Neural cell (in vitro differentiated cells): ENCODE results near the gene DUSP12.

Experiments
- EP300 ChIP-seq: fragments of 450-650 bp; conservative IDR thresholded peaks from 2 replicates; pipeline ENCODE4 v1.6.1; 2014; ENCODE audit warnings: antibody characterized with exemption, mild to moderate bottlenecking, moderate library complexity; ENCODE audit not compliant: poor library complexity, severe bottlenecking
- EZH2 ChIP-seq: fragments of 200-600, 300-800 bp; shearing (Covaris generic), sonication (generic); IDR thresholded peaks from 2 replicates; pipeline ENCODE4 v1.6.1; 2014; ENCODE audit warnings: antibody characterized with exemption, low read length, borderline replicate concordance, mild to moderate bottlenecking; ENCODE audit not compliant: insufficient read depth, poor library complexity, severe bottlenecking
- MXI1 ChIP-seq: fragments of 450-650 bp; conservative IDR thresholded peaks from 2 replicates; pipeline ENCODE4 v1.6.1; 2014; ENCODE audit warnings: antibody characterized with exemption, mild to moderate bottlenecking; ENCODE audit not compliant: poor library complexity, severe bottlenecking
- TAF1 ChIP-seq: IDR thresholded peaks from 2 replicates; pipeline ENCODE4 v1.6.1; 2012; ENCODE audit warnings: low read depth
- TF ChIP-seq, protein P1 (sequence below): fragments of 450-650 bp; IDR thresholded peaks from 2 replicates; pipeline ENCODE4 v1.5.1; 2014; ENCODE audit warnings: antibody characterized with exemption, mild to moderate bottlenecking, moderate library complexity; ENCODE audit not compliant: poor library complexity, severe bottlenecking

DNA sequence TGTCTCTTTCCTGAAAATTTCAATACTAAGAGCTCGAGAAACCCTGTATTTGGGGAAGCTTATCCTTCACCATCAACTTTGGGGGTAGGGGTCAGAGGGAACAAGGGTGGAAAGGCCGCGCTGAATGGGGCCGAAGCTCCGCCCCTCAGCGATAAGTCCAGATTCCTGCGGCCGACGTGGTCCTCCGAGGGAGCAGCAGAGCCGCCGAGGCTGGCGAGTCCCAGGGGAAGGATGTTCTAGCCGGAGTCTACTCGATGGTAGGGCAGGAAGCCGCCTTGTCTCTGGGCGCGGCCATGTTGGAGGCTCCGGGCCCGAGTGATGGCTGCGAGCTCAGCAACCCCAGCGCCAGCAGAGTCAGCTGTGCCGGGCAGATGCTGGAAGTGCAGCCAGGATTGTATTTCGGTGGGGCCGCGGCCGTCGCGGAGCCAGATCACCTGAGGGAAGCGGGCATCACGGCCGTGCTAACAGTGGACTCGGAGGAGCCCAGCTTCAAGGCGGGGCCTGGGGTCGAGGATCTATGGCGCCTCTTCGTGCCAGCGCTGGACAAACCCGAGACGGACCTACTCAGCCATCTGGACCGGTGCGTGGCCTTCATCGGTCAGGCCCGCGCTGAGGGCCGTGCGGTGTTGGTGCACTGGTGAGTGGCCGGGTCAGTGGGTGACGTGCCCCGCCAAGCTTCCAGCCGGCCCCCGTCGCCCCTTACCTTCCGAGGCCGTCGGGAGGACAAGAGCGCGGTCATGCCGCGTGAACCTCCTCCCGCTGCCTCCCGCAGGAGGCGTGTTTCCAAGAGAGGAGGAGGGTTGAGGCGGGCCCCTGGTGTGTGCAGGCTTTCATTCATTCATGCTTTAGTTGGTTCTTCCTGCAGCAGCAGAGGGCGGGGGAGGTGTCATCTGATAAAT, at the start of gene DUSP12:
- TF ChIP-seq EP300 (peak; percentile 11), EZH2 (no peak), MXI1 (peak; percentile 84), TAF1 (peak; percentile 81)
- TF ChIP-seq, protein P1, sequence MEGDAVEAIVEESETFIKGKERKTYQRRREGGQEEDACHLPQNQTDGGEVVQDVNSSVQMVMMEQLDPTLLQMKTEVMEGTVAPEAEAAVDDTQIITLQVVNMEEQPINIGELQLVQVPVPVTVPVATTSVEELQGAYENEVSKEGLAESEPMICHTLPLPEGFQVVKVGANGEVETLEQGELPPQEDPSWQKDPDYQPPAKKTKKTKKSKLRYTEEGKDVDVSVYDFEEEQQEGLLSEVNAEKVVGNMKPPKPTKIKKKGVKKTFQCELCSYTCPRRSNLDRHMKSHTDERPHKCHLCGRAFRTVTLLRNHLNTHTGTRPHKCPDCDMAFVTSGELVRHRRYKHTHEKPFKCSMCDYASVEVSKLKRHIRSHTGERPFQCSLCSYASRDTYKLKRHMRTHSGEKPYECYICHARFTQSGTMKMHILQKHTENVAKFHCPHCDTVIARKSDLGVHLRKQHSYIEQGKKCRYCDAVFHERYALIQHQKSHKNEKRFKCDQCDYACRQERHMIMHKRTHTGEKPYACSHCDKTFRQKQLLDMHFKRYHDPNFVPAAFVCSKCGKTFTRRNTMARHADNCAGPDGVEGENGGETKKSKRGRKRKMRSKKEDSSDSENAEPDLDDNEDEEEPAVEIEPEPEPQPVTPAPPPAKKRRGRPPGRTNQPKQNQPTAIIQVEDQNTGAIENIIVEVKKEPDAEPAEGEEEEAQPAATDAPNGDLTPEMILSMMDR = peak; percentile 71
